NT2/D1 (cell line): ENCODE measurements around the gene SEC11A.

Experiments used
- SUZ12 ChIP-seq: IDR thresholded peaks from 2 replicates; pipeline ENCODE4 v1.6.1; 2011; ENCODE audit not compliant: insufficient read length, insufficient read depth; ENCODE audit errors: extremely low read depth
- ZNF274 ChIP-seq: IDR thresholded peaks from 2 replicates; pipeline ENCODE4 v1.6.1; 2011; ENCODE audit warnings: mild to moderate bottlenecking, low read depth, low read length

- TF ChIP-seq ZNF274: no peak
- no peak for TF ChIP-seq SUZ12
Measured at GRCh38 chr15:84762840-84763572, 47.1 kb upstream of the SEC11A start.
